GM19025 (cell line): Measurements from ENCODE around the gene BAIAP2.

Source experiments
- ATAC-seq: cut with Tn5 transposase; IDR thresholded peaks from one replicate; pipeline ENCODE4 v1.9.1; 2021; ENCODE audit warnings: mild to moderate bottlenecking, low read depth, moderate library complexity; ENCODE audit not compliant: unreplicated experiment

The BAIAP2 gene

GRCh38 chr17:81034779-81035520 lies at the start of gene BAIAP2:
Gene BAIAP2, plus strand, starts transcription at chr17:81035151. Its CDS starts 104 bp downstream, at chr17:81035255.
- peak; percentile 55 for ATAC-seq

GRCh38 chr17:80986046-80986445 lies 48.9 kb upstream of the BAIAP2 start:
- no peak for ATAC-seq

- ATAC-seq, result no peak
These were observed 48.0 kb upstream of the BAIAP2 start for GRCh38 chr17:80986816-80987475.

DNA sequence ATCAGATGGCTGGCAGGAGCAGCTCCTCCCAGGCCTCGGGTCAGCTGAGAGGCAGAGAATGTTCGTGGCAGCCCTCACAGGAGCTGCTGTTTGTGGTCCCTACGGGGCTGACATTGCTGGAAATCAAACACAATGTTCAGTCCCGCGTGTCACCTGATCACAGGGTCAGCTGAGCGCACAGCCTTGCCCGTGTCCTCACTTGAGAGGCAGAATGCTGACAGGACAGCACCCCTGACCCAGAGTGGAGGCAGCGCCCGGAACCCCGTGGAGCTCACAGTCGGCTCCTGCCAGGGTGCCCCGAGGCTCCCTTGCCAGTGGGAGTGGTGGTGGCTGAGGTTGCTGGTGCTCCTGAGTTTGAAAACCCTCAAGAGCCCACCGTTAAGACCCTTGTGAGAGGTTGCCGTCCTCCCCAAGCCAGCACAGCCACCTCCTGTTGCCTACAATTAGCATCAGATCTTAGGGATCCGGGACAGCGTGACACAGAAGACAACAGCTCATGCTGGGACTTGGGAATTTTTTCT lies 47.0 kb upstream of the BAIAP2 start:
- ATAC-seq, result no peak

DNA sequence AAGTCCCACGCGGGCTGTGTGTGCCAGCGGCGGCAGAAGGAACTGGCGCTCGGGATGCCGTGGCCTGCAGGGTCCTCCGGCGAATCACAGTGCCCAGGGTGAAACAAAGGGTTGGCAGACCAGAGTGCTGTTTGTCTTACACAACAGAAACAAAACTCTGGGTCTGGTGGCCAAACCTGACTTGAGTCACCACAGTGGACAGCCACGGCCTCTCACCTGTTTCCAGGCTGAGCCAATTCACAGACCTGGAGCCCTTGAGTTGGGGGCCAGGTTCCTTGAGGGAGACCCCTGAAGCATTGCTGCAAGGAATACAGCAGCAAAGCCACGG lies 45.4 kb upstream of the BAIAP2 start:
- no peak for ATAC-seq

GRCh38 chr17:80990921-80991644 lies 43.9 kb upstream of the BAIAP2 start:
- no peak for ATAC-seq

GRCh38 chr17:80991645-80992076 lies 43.3 kb upstream of the BAIAP2 start, which contains the start of gene CHMP6:
Gene CHMP6, plus strand, starts transcription at chr17:80991841. Its CDS starts 78 bp downstream, at chr17:80991919.
- ATAC-seq, result no peak

GRCh38 chr17:80992077-80992947 lies 42.6 kb upstream of the BAIAP2 start:
- ATAC-seq, result no peak

- no peak for ATAC-seq
These were observed 41.9 kb upstream of the BAIAP2 start for GRCh38 chr17:80992948-80993624.

- no peak for ATAC-seq
These were observed 39.8 kb upstream of the BAIAP2 start for GRCh38 chr17:80995131-80995530.

GRCh38 chr17:80996422-80997305 lies 38.3 kb upstream of the BAIAP2 start:
- no peak for ATAC-seq

- no peak for ATAC-seq
These were observed 37.4 kb upstream of the BAIAP2 start for GRCh38 chr17:80997424-80998117.

DNA sequence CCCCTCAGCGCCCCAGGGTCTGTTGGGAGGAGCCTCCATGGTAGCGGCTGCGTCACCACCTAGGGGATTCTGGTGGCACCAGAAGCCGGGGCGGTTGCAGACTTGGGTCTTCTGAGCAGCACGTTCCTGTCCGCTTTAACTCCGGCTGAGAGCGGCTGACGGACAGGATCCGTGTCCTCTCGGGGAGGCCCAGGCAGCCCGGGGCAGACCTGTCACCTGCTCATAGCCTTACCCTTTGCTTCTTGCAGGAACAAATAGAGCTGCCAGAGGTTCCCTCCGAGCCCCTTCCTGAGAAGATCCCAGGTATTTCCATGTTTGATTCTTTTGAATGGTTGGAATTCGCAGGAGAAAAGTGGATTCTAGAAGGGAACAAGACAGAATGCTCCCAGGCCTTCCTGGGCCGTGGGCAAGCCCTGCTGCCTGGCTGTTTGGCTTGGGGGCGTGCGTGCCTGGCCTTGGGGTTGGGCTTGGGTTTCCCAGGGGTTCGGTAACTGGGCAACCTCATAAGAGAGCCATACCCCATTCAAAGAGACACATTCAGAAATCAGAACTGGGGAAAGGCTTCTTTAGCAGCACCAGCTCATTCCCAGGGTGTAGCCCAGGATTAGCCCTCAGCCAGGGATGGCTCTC lies 36.7 kb upstream of the BAIAP2 start:
- ATAC-seq, result no peak

GRCh38 chr17:80998748-80999535 lies 36.0 kb upstream of the BAIAP2 start:
- ATAC-seq, result no peak

DNA sequence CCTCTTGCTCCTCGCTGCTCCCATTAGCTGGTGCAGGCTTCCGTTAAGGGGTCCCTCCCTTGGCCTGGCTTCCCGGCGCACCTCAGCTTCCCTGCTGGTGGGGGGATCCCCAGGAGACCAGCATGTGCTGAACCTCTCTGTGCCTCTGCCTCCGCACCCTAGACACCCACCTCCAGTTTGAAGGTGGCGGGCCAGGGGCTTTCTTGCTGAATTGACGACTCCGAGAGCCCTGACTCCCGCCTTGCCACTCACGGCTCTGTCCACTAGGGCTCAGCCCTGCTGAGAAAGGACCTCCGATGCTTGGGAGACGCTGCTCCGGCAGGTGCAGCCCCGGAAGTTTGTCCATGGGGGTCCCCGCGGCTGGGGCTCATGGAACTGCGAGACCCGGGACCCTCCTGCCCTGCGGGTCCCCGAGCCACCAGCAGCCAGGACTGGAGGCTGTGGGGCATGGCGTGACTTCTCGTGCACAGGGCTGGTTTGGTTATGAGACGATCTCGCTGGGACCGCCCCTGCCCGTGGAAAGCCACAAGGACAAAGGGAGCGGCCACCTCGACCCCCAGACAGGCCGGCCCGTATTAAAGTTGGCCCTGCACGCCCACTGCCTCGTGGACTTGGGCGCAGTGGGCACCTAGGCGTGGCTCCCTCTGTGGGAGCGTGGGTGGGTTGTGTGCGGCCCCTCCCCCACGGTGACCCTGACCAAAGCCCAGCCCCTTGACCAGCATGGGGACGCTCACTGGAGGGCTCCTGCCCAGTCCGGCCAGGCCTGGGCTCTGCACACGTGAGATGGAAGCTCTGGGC lies 35.2 kb upstream of the BAIAP2 start:
- ATAC-seq, result no peak

DNA sequence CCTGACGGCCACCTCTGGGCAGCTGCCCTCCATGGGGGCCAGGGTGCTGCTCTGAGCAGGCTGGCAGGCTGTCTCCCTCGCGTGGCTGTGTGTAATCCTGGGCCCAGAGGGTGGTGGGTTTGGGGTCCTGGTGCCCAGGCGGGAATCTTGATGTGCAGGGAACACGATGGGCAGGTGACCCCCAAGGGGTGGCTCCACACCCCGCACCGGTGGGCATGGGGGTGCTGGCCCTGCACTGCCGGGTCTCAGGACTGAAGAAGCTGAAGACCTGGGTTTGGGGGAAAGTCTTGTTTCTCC lies 34.7 kb upstream of the BAIAP2 start:
- ATAC-seq, result no peak
